Measurements from ENCODE around the gene BAZ1A. TPM values are rescaled to one million over a fixed set of nuclear protein-coding genes. Genes with fewer than 3 reads are reported as not detected.

BAZ1A gene
- total and polyA plus RNA-seq, 2 of the 8 experiments (the other 6 are each of a cell fraction or from before 2014, with no cell fraction given), result 8.0 to 23.1 TPM

- Histone ChIP-seq H4K20me1 (replicated peaks in 1 of 2; ENCODE audit: control insufficient read depth in 1 of 2, insufficient read depth in 2 of 2, low read length in 2 of 2) (no peaks in the 10 kb centered on the region), H3K18ac (ENCODE audit: extremely low read depth, low read length) (no peak overlapping the region), H2BK5ac (ENCODE audit: low read depth, low read length) (no peak overlapping the region), H2AK5ac (ENCODE audit: low read depth, low read length) (no peak overlapping the region), H2BK20ac (ENCODE audit: low read length) (no peak overlapping the region), H3K79me2 (ENCODE audit: control insufficient read depth in 1 of 2, insufficient read depth in 2 of 2, low read length in 2 of 2) (no peaks in the 10 kb centered on the region), H3K23me2 (ENCODE audit: low read depth, low read length) (no peaks in the 10 kb centered on the region), H3K79me1 (ENCODE audit: low read depth, low read length) (no peaks in the 10 kb centered on the region), H2BK120ac (replicated peaks; ENCODE audit: low read depth, low read length) (no peak overlapping the region), H3K23ac (ENCODE audit: insufficient read length) (no peak overlapping the region), H3K4me3 (ENCODE audit: extremely low read depth in 1 of 4, insufficient read depth in 2 of 4, low read depth in 3 of 4, low read length in 4 of 4) (no peak overlapping the region), H3K4me1 (replicated peaks in 1 of 4; ENCODE audit: control insufficient read depth in 3 of 4, insufficient read depth in 4 of 4, low read length in 3 of 4) (no peaks in the 10 kb centered on the region), H4K91ac (replicated peaks; ENCODE audit: insufficient read length, low read length) (no peak overlapping the region), H3K36me3 (ENCODE audit: control insufficient read depth in 2 of 4, insufficient read depth in 4 of 4, low read length in 3 of 4) (peaks cover 0 to 34% (median 9%) of the 10 kb centered on the region in 4 experiments; a peak in 4 of 8 replicates), H3K27me3 (replicated peaks in 1 of 4; ENCODE audit: control insufficient read depth in 3 of 4, extremely low read depth in 1 of 4, insufficient read depth in 3 of 4, low read length in 3 of 4) (no peaks in the 10 kb centered on the region), H3K9ac (replicated peaks in 1 of 4; ENCODE audit: extremely low read depth in 1 of 4, low read depth in 3 of 4, low read length in 3 of 4) (no peak overlapping the region), H3K27ac (ENCODE audit: low read depth, low read length) (no peak overlapping the region), H3K4ac (replicated peaks; ENCODE audit: insufficient read length, low read depth, low read length) (no peak overlapping the region), H3K4me2 (ENCODE audit: insufficient read depth in 1 of 2, low read depth in 2 of 2, low read length in 2 of 2) (no peak overlapping the region), H2BK12ac (ENCODE audit: low read depth, low read length) (no peak overlapping the region), H2BK15ac (ENCODE audit: low read length) (no peak overlapping the region), H3K14ac (ENCODE audit: insufficient read length) (no peak overlapping the region), H2AFZ (ENCODE audit: low read length) (no peak overlapping the region), H4K8ac (ENCODE audit: extremely low read depth, insufficient read depth, low read length) (no peak overlapping the region), H4K5ac (ENCODE audit: insufficient read length, low read depth, low read length) (no peak overlapping the region), H3K9me3 (ENCODE audit: insufficient read depth in 2 of 2, low read depth in 1 of 2, low read length in 1 of 2) (peaks cover 9 to 11% of the 10 kb centered on the region in 2 experiments; a peak in 2 of 4 replicates), H3K56ac (replicated peaks; ENCODE audit: insufficient read length, low read depth, low read length) (no peak overlapping the region)
- FAIRE-seq (no peak), DNase-seq (ENCODE audit: low read depth in 1 of 2, low spot score in 2 of 2) (no peak)
- 74% methylated on average over 1 of the region's 1 CpG; no CpG with 5 or more reads in 1 of the 2 experiments for WGBS, 2 experiments (ENCODE audit: extremely low coverage in 1 of 2, insufficient coverage in 1 of 2, insufficient read length in 1 of 2, insufficient replicate concordance in 2 of 2, low coverage in 1 of 2, low lambda C conversion rate in 2 of 2, missing lambda C conversion rate in 1 of 2)
- ChIA-PET CTCF (ENCODE audit: partially characterized antibody) (interaction anchor here (1.0 kb wide), 1 partner anchor 20 kb away, joined by 3 read pairs; no protein-coding TSS in a partner anchor), POLR2A (ENCODE audit: partially characterized antibody) (no interaction called here)
- no peak for TF ChIP-seq CBX5 (IDR thresholded peaks at IDR 0.05; ENCODE audit: low read depth, low read length)
- no peak for TF ChIP-seq RBBP5 (IDR thresholded peaks at IDR 0.05; ENCODE audit: borderline replicate concordance, low read depth, low read length)
- TF ChIP-seq EZH2 (IDR thresholded peaks at IDR 0.05; ENCODE audit: low read depth, low read length, severe bottlenecking), result no peak
- TF ChIP-seq USF2 (IDR thresholded peaks at IDR 0.05; ENCODE audit: low read length), result no peak
- no peak for TF ChIP-seq KDM5A (IDR thresholded peaks at IDR 0.05; ENCODE audit: low read length)
- no peak for TF ChIP-seq YY1 (IDR thresholded peaks at IDR 0.05; ENCODE audit: low read depth, low read length)
- no peak for TF ChIP-seq FOSL1 (IDR thresholded peaks at IDR 0.05; ENCODE audit: insufficient read depth, low read depth, low read length)
- TF ChIP-seq ASH2L (IDR thresholded peaks at IDR 0.05; ENCODE audit: low read length), result no peak
- no peak for TF ChIP-seq SIN3A (conservative IDR thresholded peaks at IDR 0.05 in 1 of 2, IDR thresholded peaks at IDR 0.05 in 1 of 2; ENCODE audit: low read depth in 1 of 2, low read length in 2 of 2)
- TF ChIP-seq BACH1 (IDR thresholded peaks at IDR 0.05; ENCODE audit: low read length), result no peak
- no peak for TF ChIP-seq GABPA (IDR thresholded peaks at IDR 0.05; ENCODE audit: borderline replicate concordance, insufficient read depth, low read length)
- TF ChIP-seq CREB1 (IDR thresholded peaks at IDR 0.05), result no peak
- no peak for TF ChIP-seq SUZ12 (IDR thresholded peaks at IDR 0.05; ENCODE audit: low read length)
- TF ChIP-seq TEAD4 (IDR thresholded peaks at IDR 0.05; ENCODE audit: low read depth, low read length), result no peak
These were observed 80.2 kb downstream of the BAZ1A start for GRCh38 chr14:34794941-34795340.
